Measurements from ENCODE around the gene UGT2B11.
"Not testable (repeated sequence)": the region's sequence is repeated elsewhere in the genome, so short reads cannot be mapped to it uniquely, and the experiment has no call there.

DNA sequence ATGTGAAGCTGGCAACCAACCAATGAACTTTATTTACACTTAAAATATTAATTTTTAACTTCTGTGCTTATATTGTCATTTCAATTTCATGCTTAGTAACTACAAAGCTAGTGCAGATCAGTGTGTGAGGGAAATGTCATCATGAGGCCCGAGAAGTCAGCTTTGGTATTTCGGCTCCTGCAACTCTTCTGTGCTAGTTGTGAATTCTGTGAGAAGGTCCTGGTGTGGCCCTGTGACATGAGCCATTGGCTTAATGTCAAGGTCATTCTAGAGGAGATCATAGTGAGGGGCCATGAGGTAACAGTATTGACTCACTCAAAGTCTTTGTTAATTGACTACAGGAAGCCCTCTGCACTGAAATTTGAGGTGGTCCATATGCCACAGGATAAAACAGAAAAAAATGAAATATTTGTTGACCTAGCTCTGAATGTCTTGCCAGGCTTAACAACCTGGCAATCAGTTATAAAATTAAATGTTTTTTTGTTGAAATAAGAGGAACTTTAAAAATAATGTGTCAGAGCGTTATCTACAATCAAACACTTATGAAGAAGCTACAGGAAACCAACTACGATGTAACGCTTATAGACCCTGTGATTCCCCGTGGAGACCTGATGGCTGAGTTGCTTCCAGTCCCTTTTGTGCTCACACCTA lies 32.9 kb downstream of the UGT2B11 start:
- TF ChIP-seq CTCF, POLR2A (IDR thresholded peaks at IDR 0.05): not testable (repeated sequence)
